Activated naive CD4-positive, alpha-beta T cell treated with anti-CD3 and anti-CD28 coated beads, Interleukin-2, amount 50 U/mL, for 16 hours (primary cell): ENCODE measurements around the gene PARVG.
"Not testable (repeated sequence)": the region's sequence is repeated elsewhere in the genome, so short reads cannot be mapped to it uniquely, and the experiment has no call there.

Source experiments
- DNase-seq: peaks from one replicate; pipeline ENCODE4 v3.0.0-alpha.2; 2020

PARVG gene

DNA sequence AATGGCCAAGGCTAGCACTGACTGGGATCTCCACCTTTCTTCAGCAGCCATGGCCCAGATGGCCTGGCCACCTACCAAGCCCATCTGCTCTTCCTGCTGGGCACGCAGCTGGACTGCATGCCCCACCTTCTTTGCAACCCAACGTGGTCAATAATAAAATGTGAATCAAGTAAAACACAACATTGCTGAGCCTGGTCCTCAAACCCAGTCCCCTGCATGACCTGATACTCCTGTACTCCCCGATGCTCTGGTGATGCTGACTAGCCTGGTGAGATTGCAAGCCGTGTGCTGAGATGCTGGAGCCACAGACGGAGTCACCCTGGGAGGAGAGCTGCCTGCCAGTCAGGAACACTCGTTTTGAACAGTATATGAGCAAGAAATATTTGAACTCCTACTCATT, 34.0 kb downstream of the PARVG start:
- no peak for DNase-seq

DNA sequence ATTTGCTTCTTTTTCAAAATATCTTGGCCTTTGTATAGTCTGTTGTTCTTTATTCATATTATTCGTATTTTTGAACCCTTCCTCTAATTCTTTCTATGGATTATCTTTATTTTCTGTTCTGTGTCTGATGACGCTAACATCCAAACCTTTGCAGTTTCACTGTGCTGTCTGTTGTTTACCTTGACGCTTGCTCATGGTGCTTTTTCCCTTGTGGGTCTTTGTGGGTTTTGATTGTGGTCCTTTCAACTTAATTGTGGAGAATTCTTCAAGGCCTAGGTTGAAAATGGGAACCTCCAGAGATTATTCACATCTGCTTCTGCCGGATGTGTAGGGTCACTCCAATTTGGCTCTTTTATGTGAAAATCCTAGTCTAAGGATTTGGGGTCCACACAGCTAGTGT, 34.6 kb downstream of the PARVG start:
- no peak for DNase-seq

DNA sequence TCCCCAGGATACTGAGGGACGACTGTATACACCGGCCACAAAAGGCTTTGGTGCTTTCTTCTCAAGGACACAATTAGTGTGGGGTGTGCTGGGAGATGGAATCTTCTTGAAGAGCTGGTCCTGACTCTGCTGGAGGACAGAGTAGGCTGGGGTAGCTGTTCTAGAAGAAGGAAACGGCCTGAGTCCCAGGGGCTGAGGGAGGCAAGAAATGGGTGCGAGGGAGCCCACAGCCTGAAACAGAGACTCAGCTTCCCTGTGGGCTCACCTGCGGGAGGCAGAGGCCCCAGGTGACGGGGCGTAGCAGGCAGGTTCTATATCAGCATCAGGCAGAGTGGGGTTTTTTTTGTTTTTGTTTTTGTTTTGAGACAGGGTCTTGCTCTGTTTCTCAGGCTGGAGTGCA, 36.6 kb downstream of the PARVG start:
- no peak for DNase-seq

DNA sequence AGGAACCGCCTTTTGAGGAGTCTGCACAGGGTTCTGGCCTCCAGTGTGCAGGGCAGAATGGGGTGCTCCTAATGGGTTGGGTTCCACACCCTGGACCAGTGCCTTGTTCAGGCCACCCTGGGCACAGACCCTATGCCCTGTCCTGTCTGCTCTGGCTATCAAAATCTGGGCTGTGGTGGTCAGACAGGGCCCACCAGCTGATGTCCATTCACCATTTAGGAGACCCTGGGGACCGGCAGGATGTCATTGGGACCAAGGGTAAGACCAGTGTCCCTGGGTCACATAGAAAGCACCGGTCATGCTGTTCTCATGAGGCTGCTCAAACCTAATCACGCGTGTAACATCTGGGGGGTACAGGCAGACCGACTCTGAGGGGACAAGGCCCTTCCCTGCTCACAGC, 37.3 kb downstream of the PARVG start:
- DNase-seq: no peak

DNA sequence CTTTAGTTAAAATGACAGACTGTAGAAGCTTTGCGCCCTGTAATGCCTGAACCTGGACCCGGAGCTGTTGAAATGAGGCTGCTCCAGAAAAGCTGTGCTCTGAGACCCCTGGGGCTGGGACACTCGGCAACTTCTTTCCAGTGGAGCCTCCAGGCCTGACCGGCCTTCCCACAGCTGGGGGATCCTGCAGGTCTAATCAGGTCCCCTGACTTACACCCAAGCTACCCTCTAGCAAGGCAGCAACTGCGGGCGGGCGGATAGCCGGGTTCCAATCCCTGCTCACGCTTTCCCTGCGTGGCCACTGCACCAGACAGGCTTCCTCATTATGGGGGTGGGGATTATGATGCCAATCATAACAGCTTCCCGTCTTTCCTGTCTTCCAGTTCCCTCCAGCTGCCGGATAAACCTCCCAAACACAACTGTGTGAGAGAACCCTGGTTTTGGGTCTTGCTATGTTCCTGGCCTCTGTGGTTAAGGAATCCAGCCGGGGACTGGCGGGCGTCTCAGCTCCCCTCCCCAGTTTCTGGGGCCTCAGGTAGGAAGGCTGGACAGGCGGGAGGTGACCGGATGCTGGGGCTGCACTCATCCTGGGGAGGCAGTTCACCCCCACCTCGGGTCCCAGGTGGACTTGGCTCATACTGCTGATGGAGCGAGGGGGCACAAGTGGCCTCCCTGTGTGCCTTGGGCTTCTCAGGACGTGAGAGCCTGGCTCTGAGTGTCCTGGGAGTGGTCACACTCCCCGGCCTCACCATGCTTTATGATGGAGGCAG, 38.6 kb downstream of the PARVG start:
- DNase-seq: no peak

DNA sequence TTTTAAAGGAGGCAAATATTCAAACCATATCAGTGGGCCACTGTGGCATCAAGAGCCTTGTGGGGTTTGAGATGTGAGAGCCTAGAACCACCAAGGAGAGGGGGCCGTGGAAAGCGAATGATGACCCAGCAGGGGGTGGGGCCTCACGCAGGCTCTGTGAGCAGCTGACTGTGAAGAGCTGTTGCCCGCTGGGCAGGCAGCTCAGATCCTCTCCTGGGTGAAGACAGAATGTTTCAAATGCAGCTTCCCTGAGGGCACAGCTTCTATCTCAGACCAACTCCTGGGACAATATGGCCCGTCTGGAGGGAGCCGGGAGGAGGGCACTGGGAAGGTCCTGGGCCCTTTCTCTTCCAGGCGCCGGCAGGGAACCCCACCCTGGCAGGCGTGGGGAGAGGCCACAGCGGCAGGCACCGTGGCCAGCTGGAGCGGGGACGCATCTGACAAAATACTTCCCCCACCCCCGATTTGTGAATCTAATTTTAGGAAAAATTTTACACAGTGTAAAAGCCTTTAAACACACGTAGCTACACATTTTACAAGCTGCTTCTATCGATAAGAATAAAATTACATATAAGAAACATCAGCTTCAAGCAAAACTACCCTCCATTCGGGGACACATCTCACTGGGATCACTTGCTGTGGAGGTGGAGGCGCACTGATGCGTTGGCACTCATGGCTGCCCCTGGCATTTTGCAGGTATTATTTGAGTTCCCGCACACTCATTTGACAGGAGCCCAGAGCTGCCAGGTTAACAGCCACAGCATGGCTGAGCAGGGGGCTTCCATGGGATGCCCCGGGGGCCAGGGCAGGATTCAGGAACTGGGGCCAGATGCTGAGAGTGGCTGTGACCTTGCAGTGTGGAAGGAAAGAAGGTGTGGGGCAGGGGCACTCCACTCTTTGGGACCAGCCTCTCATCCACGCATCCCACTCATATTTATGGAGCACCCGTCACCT, 40.3 kb downstream of the PARVG start:
- DNase-seq: no peak

DNA sequence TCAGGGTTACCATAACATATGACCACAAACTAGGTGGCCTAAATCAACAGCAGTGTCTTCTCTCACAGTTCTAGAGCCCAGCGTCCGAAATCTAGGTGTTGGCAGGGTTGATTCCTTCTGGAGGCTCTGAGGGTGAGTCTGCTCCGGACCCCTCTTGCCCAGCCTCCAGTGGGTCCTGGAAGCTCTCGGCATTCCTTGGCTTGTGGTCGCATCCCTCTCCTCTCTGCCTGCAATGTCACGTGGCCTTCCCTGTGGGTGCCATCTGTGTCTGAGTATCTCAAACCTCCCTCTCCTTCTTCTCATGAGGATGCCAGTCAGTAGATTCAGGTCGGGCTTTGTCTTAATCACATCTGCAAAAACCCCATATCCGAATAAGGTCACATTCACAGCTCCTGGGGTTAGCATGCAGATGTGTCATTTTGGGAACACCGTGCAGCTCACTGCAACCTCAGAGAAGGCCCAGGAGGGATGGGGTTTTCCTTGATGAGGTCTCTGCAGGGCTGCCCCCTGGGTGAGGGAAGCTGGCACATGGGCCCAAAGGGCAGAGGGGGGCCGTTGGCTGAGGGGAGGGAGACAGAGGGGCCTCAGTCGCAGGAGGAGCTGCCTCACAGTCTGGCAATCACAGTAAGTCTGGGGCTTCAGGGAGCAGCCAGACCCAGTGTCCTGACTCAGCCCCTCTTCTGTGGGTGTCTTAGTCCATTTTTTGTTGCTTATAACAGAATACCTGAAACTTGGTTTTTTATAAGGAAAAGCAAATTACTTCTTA, 41.2 kb downstream of the PARVG start:
- DNase-seq: no peak

DNA sequence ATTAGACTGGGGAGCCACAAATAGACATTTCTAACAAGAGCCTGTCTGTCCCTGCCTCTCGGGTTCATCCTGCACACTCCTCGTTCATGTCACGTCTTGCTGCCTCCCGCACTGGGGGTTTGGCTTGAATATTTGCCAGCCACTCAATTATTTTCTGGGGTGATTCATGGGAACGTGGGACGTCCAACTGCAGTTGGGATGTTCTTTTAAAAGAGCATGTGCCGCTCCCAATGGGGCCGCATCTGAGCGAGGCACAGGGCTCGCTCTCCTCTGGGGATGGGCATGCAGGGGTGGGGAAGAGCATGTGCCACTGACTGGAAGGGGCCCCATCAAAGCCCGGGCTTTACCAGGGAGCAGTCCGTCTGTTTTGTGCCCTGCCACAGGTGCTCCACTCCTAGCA, 43.4 kb downstream of the PARVG start:
- DNase-seq: no peak

DNA sequence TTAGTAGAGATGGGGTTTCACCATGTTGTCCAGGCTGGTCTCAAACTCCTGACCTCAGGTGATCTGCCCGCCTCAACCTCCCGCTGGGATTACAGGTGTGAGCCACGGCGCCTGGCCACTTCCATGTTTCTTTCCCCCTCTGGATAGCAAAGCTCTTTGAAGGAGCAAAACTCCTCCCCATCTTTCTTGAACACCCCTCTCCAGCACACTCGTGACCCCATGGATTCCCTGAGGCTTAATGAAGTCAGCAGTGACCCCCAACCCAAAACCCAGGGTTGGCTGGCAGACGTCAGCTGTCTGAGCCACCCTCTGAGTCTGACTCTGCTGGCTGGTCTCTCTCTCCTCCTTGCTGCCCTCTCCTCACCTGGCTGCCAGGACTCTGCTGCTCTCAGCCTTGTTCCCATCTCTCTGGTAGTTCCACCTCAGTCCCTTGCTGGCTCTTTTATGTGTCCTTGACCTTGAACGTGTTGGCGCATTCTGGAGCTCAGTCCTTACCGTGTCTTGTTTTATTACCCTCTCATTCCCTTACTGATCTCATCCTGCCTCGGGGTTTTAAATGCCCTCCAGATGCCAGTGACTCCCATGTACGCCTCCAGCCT, 44.5 kb downstream of the PARVG start:
- no peak for DNase-seq

DNA sequence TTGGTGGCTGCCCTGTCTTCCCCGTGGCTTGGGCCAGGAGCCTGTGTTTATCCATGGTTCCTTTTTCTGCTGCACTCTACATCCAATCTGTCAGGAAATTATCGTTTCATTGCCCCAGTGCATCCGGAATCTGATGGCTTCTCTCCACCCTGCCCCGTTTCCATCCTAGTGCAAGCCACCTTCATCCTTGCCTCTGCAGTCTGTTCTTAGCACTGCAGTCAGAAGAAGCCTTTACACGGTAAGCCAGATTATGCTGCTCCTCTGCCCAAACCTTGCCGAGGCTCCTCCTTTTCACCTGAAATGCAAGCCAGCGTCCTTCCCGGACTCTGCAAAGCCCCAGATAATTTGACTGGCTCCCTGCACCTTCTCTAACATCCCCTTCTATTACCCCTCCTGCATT, 45.1 kb downstream of the PARVG start:
- no peak for DNase-seq

DNA sequence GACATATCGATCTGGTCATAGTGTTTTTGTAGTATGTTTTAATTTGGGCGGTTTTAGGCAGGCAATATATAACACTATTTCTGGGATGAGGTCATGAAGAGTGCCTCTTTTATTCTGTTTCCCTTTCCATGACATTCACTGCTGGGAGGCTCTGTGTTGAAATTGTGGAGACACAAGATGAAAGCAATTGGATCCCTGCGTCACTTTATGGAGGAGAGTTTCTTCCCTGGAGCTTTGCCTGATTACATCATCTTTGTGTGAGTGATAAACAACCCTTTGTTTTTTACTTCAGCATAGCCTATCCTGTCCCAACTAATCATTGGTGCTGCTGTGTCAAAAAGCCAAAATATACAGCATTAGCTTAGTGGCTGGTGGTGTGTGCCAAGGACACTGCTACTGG, 48.6 kb downstream of the PARVG start:
- DNase-seq: no peak

DNA sequence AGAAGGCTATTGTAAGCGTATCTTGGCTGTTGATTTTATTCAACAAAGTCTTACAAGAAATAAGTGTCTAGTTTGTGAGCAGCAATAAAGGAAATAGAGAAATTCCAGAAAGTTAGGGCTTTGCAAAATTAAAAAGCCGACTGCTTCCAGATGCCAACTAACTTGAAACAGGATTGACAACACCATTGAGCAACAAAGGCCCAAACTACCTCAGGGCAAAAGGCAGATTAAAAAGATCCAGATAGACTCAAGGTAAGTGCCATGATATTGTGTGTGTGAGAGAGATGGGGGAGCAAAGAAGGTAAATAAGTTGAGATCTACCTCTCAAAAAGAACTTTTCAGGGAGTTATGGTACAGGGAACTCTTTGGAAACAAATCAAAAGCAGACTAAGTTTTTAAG, 49.1 kb downstream of the PARVG start:
- DNase-seq: no peak

DNA sequence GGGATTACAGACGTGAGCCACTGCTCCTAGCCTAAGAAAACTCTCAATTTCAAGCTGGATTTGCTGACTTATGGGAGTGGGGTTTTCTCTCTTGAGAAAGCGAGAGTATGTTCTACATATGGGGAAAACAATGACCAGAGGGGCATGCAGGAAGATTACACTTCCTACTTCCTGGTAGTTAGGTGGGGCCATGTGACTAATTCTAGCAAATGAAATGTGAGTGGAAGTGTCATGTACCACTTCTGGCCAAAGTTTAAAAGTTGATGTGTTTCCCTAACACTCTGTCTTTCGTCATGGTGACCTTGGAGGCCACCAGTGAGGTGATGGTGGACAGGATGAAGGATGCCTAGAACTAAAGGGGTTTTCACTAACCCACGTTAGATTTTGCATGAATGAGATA, 50.5 kb downstream of the PARVG start:
- DNase-seq: no peak

DNA sequence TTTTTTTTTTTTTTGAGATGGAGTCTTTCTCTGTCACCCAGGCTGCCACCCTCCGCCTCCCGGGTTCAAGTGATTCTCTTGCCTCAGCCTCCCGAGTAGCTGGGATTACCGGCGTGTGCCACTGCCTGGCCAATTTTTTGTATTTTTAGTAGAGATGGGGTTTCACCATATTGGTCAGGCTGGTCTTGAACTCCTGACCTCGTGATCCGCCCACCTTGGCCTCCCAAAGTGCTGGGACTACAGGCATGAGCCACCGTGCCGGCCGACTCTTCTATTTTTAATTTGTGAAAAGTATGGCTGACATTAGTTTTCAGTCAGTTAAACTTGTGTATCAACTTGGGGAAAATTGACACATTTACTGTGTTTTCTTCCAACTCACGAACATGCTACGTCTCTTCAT, 53.6 kb downstream of the PARVG start:
- not testable (repeated sequence) for DNase-seq

DNA sequence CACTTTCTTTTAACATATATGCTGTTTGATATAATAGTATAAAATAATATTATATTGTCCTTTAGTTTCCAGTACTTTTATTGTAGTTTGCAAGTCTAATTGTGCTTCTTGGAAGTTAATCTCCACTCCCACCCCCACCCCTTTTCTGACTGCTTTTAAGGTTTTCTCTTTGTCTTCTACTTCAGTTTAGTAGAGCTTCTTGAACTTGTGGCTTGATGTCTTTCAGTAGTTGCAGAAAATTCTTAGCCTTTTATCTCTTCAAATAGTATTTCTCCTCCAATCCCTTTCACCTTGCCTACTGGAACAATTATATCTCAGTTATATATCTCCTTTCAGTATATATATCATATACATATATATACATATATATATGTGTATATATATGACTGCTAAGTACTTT, 56.6 kb downstream of the PARVG start:
- DNase-seq: no peak

DNA sequence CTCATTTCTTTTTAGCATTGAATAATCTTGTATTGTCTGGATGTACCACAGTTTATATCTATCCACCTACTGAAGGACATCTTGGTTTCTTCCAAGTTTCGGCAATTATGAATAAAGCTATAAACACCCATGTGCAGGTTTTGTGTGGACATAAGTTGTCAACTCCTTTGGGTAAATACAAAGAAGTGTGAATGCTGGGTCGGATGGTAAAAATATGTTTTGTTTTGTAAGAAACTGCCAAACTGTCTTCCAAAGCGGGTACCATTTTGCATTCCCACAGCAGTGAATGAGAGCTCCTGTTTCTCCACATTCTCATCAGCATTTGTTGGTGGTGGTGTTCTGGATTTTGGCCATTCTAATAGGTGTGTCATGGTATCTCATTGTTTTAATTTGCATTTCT, 60.4 kb downstream of the PARVG start:
- DNase-seq: not testable (repeated sequence)

DNA sequence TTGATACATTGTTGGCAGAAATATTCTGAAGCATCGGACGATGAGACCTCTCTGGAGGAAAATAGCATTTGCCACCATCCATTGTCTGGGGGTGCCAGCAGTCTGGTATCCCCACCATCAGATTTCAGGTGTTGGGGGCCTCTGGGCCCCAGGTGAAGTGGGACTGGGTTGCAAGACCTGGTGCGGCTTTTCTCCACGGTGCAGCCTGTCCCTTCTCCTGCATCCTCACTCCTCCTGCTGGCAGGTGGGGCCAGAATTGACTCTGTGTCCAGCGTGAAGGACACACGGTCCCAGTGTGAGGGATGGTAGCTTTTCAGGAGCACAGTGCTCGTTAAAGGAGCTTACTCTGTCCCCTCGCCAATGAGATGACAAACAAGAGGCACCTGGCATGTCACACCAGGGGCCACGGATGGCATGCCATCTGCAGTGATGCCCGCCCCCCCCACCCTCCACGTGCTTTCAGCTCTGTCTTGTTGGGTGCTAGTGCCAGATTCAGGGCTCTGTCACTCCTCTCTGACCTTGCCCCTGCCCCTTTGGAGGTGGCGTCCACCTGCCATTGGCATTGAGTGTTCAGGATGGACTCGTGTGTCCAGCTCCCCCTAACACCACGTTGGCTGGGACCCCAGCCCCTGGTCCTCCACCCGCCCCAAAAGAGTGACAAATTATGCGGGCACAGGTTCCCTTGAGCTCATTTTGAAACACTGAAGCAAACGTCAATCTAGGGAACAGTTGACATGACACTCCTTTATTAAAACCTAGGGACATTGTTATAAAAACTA, 62.4 kb downstream of the PARVG start:
- no peak for DNase-seq

DNA sequence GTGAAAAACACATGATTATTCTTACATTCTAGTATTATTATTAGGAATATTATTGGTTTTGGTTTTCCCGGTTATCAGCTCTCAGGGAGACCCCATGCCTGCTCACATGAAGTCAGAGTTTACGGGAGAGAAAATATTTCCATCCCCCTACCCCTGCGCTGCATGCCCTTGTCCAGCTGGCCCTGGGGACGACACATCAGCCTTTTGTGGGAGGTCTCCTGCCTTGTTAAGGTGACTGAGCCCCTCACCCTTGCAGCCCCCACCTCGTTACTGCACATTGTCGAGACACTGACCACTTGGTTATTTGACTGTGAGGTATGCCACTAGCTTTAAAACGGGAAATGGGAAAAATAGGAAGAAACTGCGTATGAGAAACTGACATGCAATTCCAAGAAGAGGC, 63.0 kb downstream of the PARVG start:
- no peak for DNase-seq

DNA sequence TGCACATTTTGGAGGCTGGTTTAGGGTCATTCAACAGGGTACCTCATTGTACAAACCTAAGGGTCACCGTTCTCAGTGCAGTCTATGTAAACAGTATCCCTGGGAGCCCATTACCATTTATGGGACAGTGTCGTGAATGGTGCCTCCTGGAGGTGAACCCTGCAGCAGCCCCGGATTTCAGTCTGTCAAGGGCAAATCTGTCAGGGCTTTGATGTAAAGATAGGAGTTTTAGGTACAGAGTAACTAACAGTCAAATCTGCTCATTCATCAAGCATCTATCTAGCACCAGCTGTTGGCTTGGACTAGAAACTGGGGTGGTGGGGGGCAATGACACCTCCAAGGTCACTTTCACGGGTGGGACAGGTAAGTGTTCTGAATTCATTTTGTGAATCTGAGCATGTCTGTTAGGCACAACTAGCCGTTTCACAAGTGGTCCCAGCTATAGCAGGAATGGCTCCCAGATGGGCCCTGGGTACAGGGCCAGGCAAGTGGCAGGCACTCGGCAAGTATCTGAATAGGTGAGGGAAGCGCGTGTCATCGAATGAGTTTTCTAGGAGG, 63.6 kb downstream of the PARVG start:
- DNase-seq: no peak

DNA sequence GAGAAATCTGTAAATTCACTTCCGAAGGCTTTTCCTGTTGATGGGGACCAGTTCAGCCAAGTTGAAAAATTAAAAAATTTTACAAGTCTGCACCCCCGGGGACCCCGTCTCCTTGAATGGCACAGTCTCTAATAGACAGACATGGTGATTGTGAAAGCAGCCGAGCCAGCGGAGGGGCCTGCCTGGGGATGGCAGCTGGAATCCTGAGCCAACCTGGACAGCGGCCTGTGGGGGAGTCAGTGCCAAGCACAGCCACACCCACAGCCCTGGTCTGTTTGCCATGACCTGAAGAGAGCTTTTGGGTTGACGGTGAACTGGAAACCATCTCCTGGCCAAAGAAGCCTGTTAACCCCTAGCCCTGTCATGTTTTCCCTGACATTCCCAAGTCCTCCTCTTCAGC, 64.7 kb downstream of the PARVG start:
- DNase-seq: no peak

DNA sequence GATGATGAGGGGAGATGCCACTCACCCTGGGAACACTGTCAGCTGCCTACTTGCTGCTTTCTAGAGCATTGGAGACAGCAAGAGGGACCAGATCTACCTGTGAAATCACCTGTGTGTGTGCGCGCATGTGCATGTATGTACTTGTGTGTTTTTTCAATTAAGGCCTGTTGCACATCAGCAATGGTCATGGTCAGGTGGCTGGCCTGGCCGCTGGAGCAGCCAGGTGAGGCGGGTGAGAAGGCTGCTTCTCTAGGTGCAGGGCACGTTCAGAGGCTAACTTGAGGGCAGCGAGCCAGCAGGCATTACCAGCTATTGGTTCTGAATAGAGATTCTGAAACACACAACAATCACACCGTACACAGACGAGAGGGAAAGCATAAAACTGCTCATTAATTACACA, 65.1 kb downstream of the PARVG start:
- no peak for DNase-seq
